OCI-LY1 (cell line): ENCODE data around the gene MAP2.

Source experiments
- H2AFZ ChIP-seq: fragments of 200-600 bp; sonication (generic), shearing (Covaris generic); 2 replicates; pipeline ENCODE4 v1.6.0; 2014; ENCODE audit warnings: antibody characterized with exemption, mild to moderate bottlenecking, low read length
- H3F3A ChIP-seq: fragments of 200-600 bp; sonication (generic), shearing (Covaris generic); 2 replicates; pipeline ENCODE4 v1.6.0; 2014; ENCODE audit warnings: mild to moderate bottlenecking, antibody characterized with exemption, low read length, moderate library complexity; ENCODE audit not compliant: insufficient read depth
- H3K27ac ChIP-seq: fragments of 200-600 bp; sonication (generic); 2 replicates; pipeline ENCODE4 v1.5.1; 2014; ENCODE audit warnings: low read length, mixed run types, mild to moderate bottlenecking, low read depth; ENCODE audit not compliant: poor library complexity, severe bottlenecking
- H3K27me3 ChIP-seq: fragments of 200-600 bp; sonication (generic); 2 replicates; pipeline ENCODE4 v1.6.0; 2014; ENCODE audit warnings: antibody characterized with exemption, mild to moderate bottlenecking, low read length, moderate library complexity; ENCODE audit not compliant: insufficient read depth
- H3K36me3 ChIP-seq: fragments of 200-600 bp; sonication (generic); 2 replicates; pipeline ENCODE4 v1.6.1; 2014; ENCODE audit warnings: mild to moderate bottlenecking, antibody characterized with exemption, low read length, moderate library complexity, mixed read lengths; ENCODE audit not compliant: insufficient read depth
- H3K4me1 ChIP-seq: fragments of 200-600 bp; sonication (generic); 2 replicates; pipeline ENCODE4 v1.5.1; 2014; ENCODE audit warnings: mild to moderate bottlenecking, low read length, moderate library complexity; ENCODE audit not compliant: insufficient read depth, severe bottlenecking
- H3K4me2 ChIP-seq: fragments of 200-600 bp; sonication (generic), shearing (Covaris generic); 2 replicates; pipeline ENCODE4 v1.6.1; 2014; ENCODE audit warnings: low read length
- H3K4me3 ChIP-seq: fragments of 200-600 bp; sonication (generic); 2 replicates; pipeline ENCODE4 v1.5.1; 2014; ENCODE audit warnings: low read length, low read depth, mild to moderate bottlenecking, mixed read lengths; ENCODE audit not compliant: poor library complexity, severe bottlenecking
- H3K79me2 ChIP-seq: fragments of 200-600 bp; shearing (Covaris generic); 2 replicates; pipeline ENCODE4 v1.6.1; 2016; ENCODE audit warnings: mixed run types, low read length, mixed read lengths; ENCODE audit not compliant: insufficient read depth
- H3K9ac ChIP-seq: fragments of 200-600 bp; sonication (generic), shearing (Covaris generic); 2 replicates; pipeline ENCODE4 v1.6.1; 2014; ENCODE audit warnings: mild to moderate bottlenecking, low read length, mixed read lengths
- H3K9me2 ChIP-seq: fragments of 200-600 bp; sonication (generic), shearing (Covaris generic); 2 replicates; pipeline ENCODE4 v1.6.1; 2014; ENCODE audit warnings: low read depth, mild to moderate bottlenecking, low read length, mixed read lengths
- H3K9me3 ChIP-seq: fragments of 200-600 bp; shearing (Covaris generic); 2 replicates; pipeline ENCODE4 v1.6.1; 2014; ENCODE audit warnings: low read length, mixed read lengths
- H4K20me1 ChIP-seq: fragments of 200-600 bp; sonication (generic), shearing (Covaris generic); 2 replicates; pipeline ENCODE4 v1.6.0; 2016; ENCODE audit warnings: mild to moderate bottlenecking, low read length; ENCODE audit not compliant: insufficient read depth
- EZH2 ChIP-seq: fragments of 200-600 bp; sonication (generic), shearing (Covaris generic); IDR thresholded peaks from 2 replicates; pipeline ENCODE4 v1.8.0; 2017; ENCODE audit warnings: borderline replicate concordance, mixed run types, mild to moderate bottlenecking, antibody characterized with exemption, low read length, moderate library complexity, mixed read lengths
- TF ChIP-seq, protein P1 (sequence below): fragments of 200-600 bp; sonication (generic), shearing (Covaris generic); IDR thresholded peaks from 2 replicates; pipeline ENCODE4 v1.5.1; 2017; ENCODE audit warnings: mild to moderate bottlenecking, antibody characterized with exemption, low read length, moderate library complexity, mixed read lengths

Gene MAP2

DNA sequence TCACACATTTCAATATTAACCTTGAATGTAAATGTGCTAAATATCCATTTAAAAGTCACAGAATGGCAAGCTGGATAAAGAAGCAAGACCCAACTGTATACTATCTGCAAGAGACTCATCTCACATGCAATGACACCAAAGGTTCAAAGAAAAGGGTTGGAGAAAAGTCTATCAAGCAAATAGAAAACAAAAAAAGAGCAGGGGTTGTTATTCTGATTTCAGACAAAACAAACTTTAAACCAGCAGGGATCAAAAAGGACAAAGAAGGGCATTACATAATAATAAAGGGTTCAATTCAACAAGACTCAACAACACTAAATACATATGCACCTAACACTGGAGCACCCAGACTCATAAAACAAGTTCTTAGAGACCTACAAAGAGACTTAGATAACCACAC, 333.3 kb downstream of the MAP2 start:
- no peaks in the 10 kb centered on the region for H3K79me2 ChIP-seq

DNA sequence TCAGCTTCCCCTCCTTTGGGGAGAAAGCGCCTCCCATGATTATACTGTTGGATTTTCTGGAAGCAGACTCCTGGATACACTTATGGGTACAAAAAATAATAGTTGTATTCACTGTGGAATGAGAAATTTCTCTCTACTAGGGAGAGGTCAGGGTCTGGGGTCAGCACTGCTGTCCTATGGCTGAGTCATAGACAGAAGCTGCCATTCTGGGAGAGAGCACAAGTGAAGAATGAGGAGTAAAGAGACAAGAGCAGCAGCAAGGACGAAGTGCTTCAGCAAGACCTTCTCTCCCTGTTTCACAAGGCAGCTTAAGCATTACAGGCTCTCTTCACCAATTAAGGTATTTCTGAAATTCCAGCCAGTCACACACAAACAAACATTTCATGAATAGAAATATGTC, 337.7 kb downstream of the MAP2 start:
- Histone ChIP-seq H3K9ac (no peak overlapping the region), H3K79me2 (no peaks in the 10 kb centered on the region), H3K27ac (no peak overlapping the region), H3K9me2 (no peaks in the 10 kb centered on the region), H3K27me3 (no peaks in the 10 kb centered on the region), H3K4me1 (no peaks in the 10 kb centered on the region), H3F3A (no peaks in the 10 kb centered on the region), H3K4me3 (no peak overlapping the region), H3K4me2 (no peak overlapping the region), H3K9me3 (no peaks in the 10 kb centered on the region), H4K20me1 (no peaks in the 10 kb centered on the region), H2AFZ (no peak overlapping the region), H3K36me3 (no peaks in the 10 kb centered on the region)
- no peak for TF ChIP-seq EZH2
- TF ChIP-seq, protein P1, sequence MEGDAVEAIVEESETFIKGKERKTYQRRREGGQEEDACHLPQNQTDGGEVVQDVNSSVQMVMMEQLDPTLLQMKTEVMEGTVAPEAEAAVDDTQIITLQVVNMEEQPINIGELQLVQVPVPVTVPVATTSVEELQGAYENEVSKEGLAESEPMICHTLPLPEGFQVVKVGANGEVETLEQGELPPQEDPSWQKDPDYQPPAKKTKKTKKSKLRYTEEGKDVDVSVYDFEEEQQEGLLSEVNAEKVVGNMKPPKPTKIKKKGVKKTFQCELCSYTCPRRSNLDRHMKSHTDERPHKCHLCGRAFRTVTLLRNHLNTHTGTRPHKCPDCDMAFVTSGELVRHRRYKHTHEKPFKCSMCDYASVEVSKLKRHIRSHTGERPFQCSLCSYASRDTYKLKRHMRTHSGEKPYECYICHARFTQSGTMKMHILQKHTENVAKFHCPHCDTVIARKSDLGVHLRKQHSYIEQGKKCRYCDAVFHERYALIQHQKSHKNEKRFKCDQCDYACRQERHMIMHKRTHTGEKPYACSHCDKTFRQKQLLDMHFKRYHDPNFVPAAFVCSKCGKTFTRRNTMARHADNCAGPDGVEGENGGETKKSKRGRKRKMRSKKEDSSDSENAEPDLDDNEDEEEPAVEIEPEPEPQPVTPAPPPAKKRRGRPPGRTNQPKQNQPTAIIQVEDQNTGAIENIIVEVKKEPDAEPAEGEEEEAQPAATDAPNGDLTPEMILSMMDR: no peak

More for the DNA sequence above, 333.3 kb downstream of the MAP2 start:
- TF ChIP-seq EZH2: no peak
- TF ChIP-seq, protein P1: no peak
- no peaks in the 10 kb centered on the region for H3K36me3 ChIP-seq
- no peaks in the 10 kb centered on the region for H3K9me3 ChIP-seq
- no peaks in the 10 kb centered on the region for H3K9me2 ChIP-seq
- H3K27me3 ChIP-seq: no peaks in the 10 kb centered on the region
- H3K4me3 ChIP-seq: no peak overlapping the region
- H3F3A ChIP-seq: no peaks in the 10 kb centered on the region
- no peak overlapping the region for H3K9ac ChIP-seq
- no peak overlapping the region for H3K27ac ChIP-seq
- H2AFZ ChIP-seq: no peak overlapping the region
- H4K20me1 ChIP-seq: no peaks in the 10 kb centered on the region
- H3K4me2 ChIP-seq: no peak overlapping the region
- no peaks in the 10 kb centered on the region for H3K4me1 ChIP-seq

DNA sequence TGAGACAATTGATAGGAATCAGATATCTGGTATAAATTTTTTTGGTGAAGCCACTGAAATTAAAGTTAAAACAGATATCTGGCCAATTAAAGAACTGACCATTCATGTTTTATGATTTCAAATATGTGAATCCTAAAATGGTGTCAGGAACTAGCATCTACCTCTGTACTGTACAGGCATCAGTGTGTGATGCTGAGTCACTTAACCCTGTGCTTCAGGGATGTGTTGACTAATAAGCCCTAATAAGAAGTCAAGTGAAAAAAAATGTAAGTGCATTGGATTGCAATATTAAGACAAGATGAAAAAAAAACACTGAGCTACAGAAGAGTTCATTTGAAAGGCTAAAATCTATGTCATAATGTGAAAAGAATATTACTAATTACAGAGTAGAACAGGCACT, 338.7 kb downstream of the MAP2 start:
- Histone ChIP-seq H3K27ac (no peak overlapping the region), H2AFZ (no peak overlapping the region), H3K36me3 (no peaks in the 10 kb centered on the region), H3K4me2 (no peak overlapping the region), H3K9me2 (no peaks in the 10 kb centered on the region), H3K79me2 (no peaks in the 10 kb centered on the region), H3K9me3 (no peaks in the 10 kb centered on the region), H3K27me3 (no peaks in the 10 kb centered on the region), H3F3A (no peaks in the 10 kb centered on the region), H3K9ac (no peak overlapping the region), H4K20me1 (no peaks in the 10 kb centered on the region), H3K4me1 (no peaks in the 10 kb centered on the region), H3K4me3 (no peak overlapping the region)
- TF ChIP-seq, protein P1: no peak
- no peak for TF ChIP-seq EZH2
